Mucosa of descending colon (tissue), 3 donors: ENCODE results near the gene ZSCAN26. TPM values are rescaled to one million over a fixed set of nuclear protein-coding genes. Genes with fewer than 3 reads are reported as not detected.

Experiments used
- ATAC-seq: fragments of 200-7000 bp; cut with Tn5 transposase; one replicate; pipeline ENCODE4 v1.9.1; 2020; ENCODE audit warnings: mild to moderate bottlenecking, moderate library complexity
- DNase-seq, 3 donors: peaks; one replicate each; pipeline ENCODE4 v3.0.0-alpha.2; 2020
- H3K36me3 ChIP-seq: fragments of 200-600 bp; one replicate; pipeline ENCODE4 v1.8.0; 2021; ENCODE audit warnings: low read depth, mild to moderate bottlenecking
- H3K4me1 ChIP-seq: fragments of 200-600 bp; one replicate; pipeline ENCODE4 v1.8.0; 2021; ENCODE audit warnings: low read depth, mild to moderate bottlenecking
- H3K4me3 ChIP-seq: fragments of 200-600 bp; one replicate; pipeline ENCODE4 v1.8.0; 2021; ENCODE audit warnings: mild to moderate bottlenecking
- H3K9me3 ChIP-seq: fragments of 200-600 bp; one replicate; pipeline ENCODE4 v1.8.0; 2021; ENCODE audit warnings: mild to moderate bottlenecking
- CTCF ChIP-seq: fragments of 200-600 bp; IDR thresholded peaks from one replicate; pipeline ENCODE4 v1.8.0; 2022; ENCODE audit warnings: antibody characterized with exemption, mild to moderate bottlenecking
- intact Hi-C, 2 donors: fragments of 100-400 bp; cut with DNase I in 1 of 2; cut with micrococcal nuclease in 1 of 2; formaldehyde crosslinking; loops; one replicate each; pipeline versions ENCODE4 v1.11.0 to v1.11.1; 2022; cut with DNase I, micrococcal nuclease
- total RNA-seq, 3 donors: library from RNA; stranded (reverse); fragmentation: NEBNext Ultra II Directional in 2 of 3; extraction: Animal tissue kit (Norgen Biotek cat#: 25700) in 2 of 3; gene quantifications; one replicate each; pipeline versions ENCODE4 v1.2.1 to v1.2.4, GENCODE V29; 2021 to 2023
- donor health status: DM: no; HTN: no; CAD: no; lungs with moderate emphysema.
- donor health status: DM: no; HTN: no; CAD: no.
- donor health status: DM: no; HTN: yes; CAD: no.

The ZSCAN26 gene
- total RNA-seq, 3 donors from 2014 or later = 8.2 to 17.7 (median 9.2) TPM

- intact Hi-C loops = no loop called here
- Histone ChIP-seq H3K36me3 (peaks cover 12% of the 10 kb centered on the region), H3K4me3 (no peak overlapping the region), H3K4me1 (peaks cover 11% of the 10 kb centered on the region), H3K9me3 (no peaks in the 10 kb centered on the region)
- TF ChIP-seq CTCF = no peak
- ATAC-seq = no peak
- DNase-seq = no peak
These were observed 42.5 kb upstream of the ZSCAN26 start for GRCh38 chr6:28224131-28225055.

GRCh38 chr6:28225056-28225834 is 41.7 kb upstream of the ZSCAN26 start, which contains the start of gene ZSCAN9:
Gene ZSCAN9 (plus strand): TSS chr6:28225275. CDS start chr6:28227085, 1,810 bp downstream.
- peaks cover 12% of the 10 kb centered on the region for H3K36me3 ChIP-seq
- no peak for TF ChIP-seq CTCF
- H3K4me3 ChIP-seq = peak within 1 kb of the TSS; percentile 76
- no peaks in the 10 kb centered on the region for H3K9me3 ChIP-seq
- intact Hi-C loops = no loop called here
- H3K4me1 ChIP-seq = peaks cover 10% of the 10 kb centered on the region
- peak; percentile 98 for ATAC-seq
- peak; percentile 85 to 91 (median 87) for DNase-seq

- H3K4me3 ChIP-seq = no peak overlapping the region
- ATAC-seq = no peak
These were observed 40.5 kb upstream of the ZSCAN26 start for GRCh38 chr6:28226460-28226859.

GRCh38 chr6:28232785-28233184 is 34.2 kb upstream of the ZSCAN26 start:
- ATAC-seq = no peak
- TF ChIP-seq CTCF = no peak
- Histone ChIP-seq H3K36me3 (peaks cover 6% of the 10 kb centered on the region), H3K9me3 (no peaks in the 10 kb centered on the region), H3K4me3 (no peak overlapping the region), H3K4me1 (no peaks in the 10 kb centered on the region)
- DNase-seq = no peak
- intact Hi-C loops = no loop called here

More at GRCh38 chr6:28226460-28226859, 40.5 kb upstream of the ZSCAN26 start:
- Histone ChIP-seq H3K36me3 (peaks cover 12% of the 10 kb centered on the region), H3K9me3 (no peaks in the 10 kb centered on the region), H3K4me1 (peaks cover 10% of the 10 kb centered on the region)
- no peak for DNase-seq
- no peak for TF ChIP-seq CTCF
- intact Hi-C loops = no loop called here

GRCh38 chr6:28235912-28236452 is 31.0 kb upstream of the ZSCAN26 start:
- no peak overlapping the region for H3K4me3 ChIP-seq
- H3K36me3 ChIP-seq = no peaks in the 10 kb centered on the region
- DNase-seq (no peak), ATAC-seq (no peak)
- no peaks in the 10 kb centered on the region for H3K9me3 ChIP-seq
- intact Hi-C loops = no loop called here
- TF ChIP-seq CTCF = no peak
- no peaks in the 10 kb centered on the region for H3K4me1 ChIP-seq
